PC-3 (cell line): ENCODE data around the gene LSM2. TPM values are rescaled to one million over a fixed set of nuclear protein-coding genes. Genes with fewer than 3 reads are reported as not detected.

Experiments used
- ATAC-seq: fragments of 200-7000 bp; cut with Tn5 transposase; 2 replicates; pipeline ENCODE4 v1.9.1; 2020; ENCODE audit warnings: mild to moderate bottlenecking, moderate library complexity
- BruUV-seq: library from RNA; stranded (reverse); fragments of 400-500 nt; replicated peaks from 2 replicates; lab custom pipeline; 2021; lab: Mats Ljungman, UMichigan
- CTCF ChIA-PET: fragments of 300-600 bp; sonication (Branson Sonifier 250); formaldehyde crosslinking; loops from one replicate; lab custom pipeline; 2022; ENCODE audit warnings: antibody characterized with exemption; lab: Charles Lee
- POLR2A ChIA-PET: fragments of 300-600 bp; sonication (Branson Sonifier 250); formaldehyde crosslinking; loops from one replicate; lab custom pipeline; 2022; ENCODE audit warnings: antibody characterized with exemption; ENCODE audit not compliant: unreplicated experiment; lab: Charles Lee
- DNase-seq: peaks from one replicate; pipeline ENCODE4 v3.0.0-alpha.2; 2015
- H2AFZ ChIP-seq: fragments of 300-600 bp; sonication (generic); 2 replicates; pipeline ENCODE4 v1.6.0; 2016; ENCODE audit warnings: antibody characterized with exemption, low read length
- H3F3A ChIP-seq: fragments of 300-600 bp; sonication (generic); one replicate; pipeline ENCODE4 v1.6.0; 2017; ENCODE audit warnings: antibody characterized with exemption, low read length, control low read depth, mild to moderate bottlenecking; ENCODE audit not compliant: unreplicated experiment
- H3K27ac ChIP-seq: fragments of 300-600 bp; sonication (generic); 2 replicates; pipeline ENCODE4 v1.5.1; 2016; ENCODE audit warnings: mild to moderate bottlenecking, low read length
- H3K27me3 ChIP-seq: fragments of 300-600 bp; sonication (generic); 2 replicates; pipeline ENCODE4 v1.6.1; 2016; ENCODE audit warnings: low read length, mixed read lengths
- H3K36me3 ChIP-seq: fragments of 300-600 bp; sonication (generic); 2 replicates; pipeline ENCODE4 v1.6.1; 2016; ENCODE audit warnings: low read depth, mixed run types, low read length, mixed read lengths
- H3K4me1 ChIP-seq: fragments of 300-600 bp; sonication (generic); 2 replicates; pipeline ENCODE4 v1.5.1; 2016; ENCODE audit warnings: low read length; ENCODE audit not compliant: insufficient read depth
- H3K4me2 ChIP-seq: fragments of 300-600 bp; sonication (generic); 2 replicates; pipeline ENCODE4 v1.6.0; 2016; ENCODE audit warnings: low read length
- H3K4me3 ChIP-seq: fragments of 300-600 bp; sonication (generic); 2 replicates; pipeline ENCODE4 v1.5.1; 2016; ENCODE audit warnings: mild to moderate bottlenecking, low read length, mixed read lengths
- H3K79me2 ChIP-seq: fragments of 300-600 bp; sonication (generic); 2 replicates; pipeline ENCODE4 v1.6.1; 2017; ENCODE audit warnings: low read length, mixed read lengths
- H3K9ac ChIP-seq: fragments of 300-600 bp; sonication (generic); 2 replicates; pipeline ENCODE4 v1.6.0; 2016; ENCODE audit warnings: mild to moderate bottlenecking, low read length
- H3K9me2 ChIP-seq: fragments of 300-600 bp; sonication (generic); replicated peaks from 2 replicates; pipeline ENCODE4 v1.6.1; 2016; ENCODE audit warnings: mixed run types, low read length, mixed read lengths
- H3K9me3 ChIP-seq: fragments of 300-600 bp; sonication (generic); 2 replicates; pipeline ENCODE4 v1.6.1; 2016; ENCODE audit warnings: low read length, mixed read lengths
- H4K20me1 ChIP-seq: fragments of 300-600 bp; sonication (generic); 2 replicates; pipeline ENCODE4 v1.6.1; 2016; ENCODE audit warnings: low read length, mixed read lengths
- CTCF ChIP-seq: fragments of 300-600 bp; sonication (generic); conservative IDR thresholded peaks from 2 replicates; pipeline ENCODE4 v1.5.1; 2017; ENCODE audit warnings: antibody characterized with exemption, low read depth, mild to moderate bottlenecking, low read length
- EZH2 ChIP-seq: fragments of 300-600 bp; sonication (generic); IDR thresholded peaks from one replicate; pipeline ENCODE4 v1.6.1; 2017; ENCODE audit warnings: antibody characterized with exemption, mild to moderate bottlenecking, low read length; ENCODE audit not compliant: unreplicated experiment
- EZH2phosphoT487 ChIP-seq: fragments of 300-600 bp; sonication (generic); IDR thresholded peaks from 2 replicates; pipeline ENCODE4 v1.6.1; 2018; ENCODE audit warnings: mild to moderate bottlenecking, antibody characterized with exemption, low read length, borderline replicate concordance
- intact Hi-C: fragments of 100-400 bp; cut with micrococcal nuclease; formaldehyde crosslinking; loops from 2 replicates; pipeline ENCODE4 v1.9.0; 2023
- total RNA-seq: library from RNA; depleted of rRNA; stranded (reverse); fragments of >200 nt; gene quantifications from 2 replicates; pipeline ENCODE4 v1.2.3, GENCODE V29; 2014

The LSM2 gene
- total RNA-seq, 1 experiment from 2014 or later: 143 TPM

GRCh38 chr6:31776485-31776988 lies 30.2 kb downstream of the LSM2 start:
- no peak for TF ChIP-seq EZH2phosphoT487
- TF ChIP-seq CTCF: no peak
- TF ChIP-seq EZH2: no peak
- H3K79me2 ChIP-seq: no peaks in the 10 kb centered on the region
- peaks cover 3% of the 10 kb centered on the region for H3F3A ChIP-seq
- no TSS peak for BruUV-seq
- H3K36me3 ChIP-seq: peaks cover 30% of the 10 kb centered on the region; the same call in 1 of the 2 replicates
- peaks cover 29% of the 10 kb centered on the region for H3K4me1 ChIP-seq
- peak overlapping the region; percentile 43 for H3K4me3 ChIP-seq
- ChIA-PET CTCF (interaction anchor here (0.6 kb wide), 1 partner anchor 12 kb away, joined by 4 read pairs; no protein-coding TSS in a partner anchor), POLR2A (no interaction called here)
- peak overlapping the region; percentile 50 for H3K9ac ChIP-seq
- ATAC-seq: peak; percentile 20
- intact Hi-C loops: no loop called here
- no peak overlapping the region for H2AFZ ChIP-seq
- peak; percentile 20 for DNase-seq
- H4K20me1 ChIP-seq: no peaks in the 10 kb centered on the region
- no peaks in the 10 kb centered on the region for H3K27me3 ChIP-seq
- peak overlapping the region; percentile 79 for H3K4me2 ChIP-seq
- H3K27ac ChIP-seq: peak overlapping the region; percentile 69
- no peaks in the 10 kb centered on the region for H3K9me2 ChIP-seq
- H3K9me3 ChIP-seq: no peaks in the 10 kb centered on the region

GRCh38 chr6:31775633-31776484 lies 30.9 kb downstream of the LSM2 start:
- H3K4me1 ChIP-seq: peaks cover 29% of the 10 kb centered on the region
- H3K36me3 ChIP-seq: peaks cover 24% of the 10 kb centered on the region; the same call in 1 of the 2 replicates
- no TSS peak for BruUV-seq
- H3K79me2 ChIP-seq: no peaks in the 10 kb centered on the region
- peak overlapping the region; percentile 69 for H3K27ac ChIP-seq
- TF ChIP-seq EZH2: no peak
- no peak for TF ChIP-seq EZH2phosphoT487
- no peak for TF ChIP-seq CTCF
- H2AFZ ChIP-seq: no peak overlapping the region
- H3K27me3 ChIP-seq: no peaks in the 10 kb centered on the region
- H3K4me2 ChIP-seq: peak overlapping the region; percentile 79
- CTCF ChIA-PET: interaction anchor here (0.9 kb wide), 1 partner anchor 51 kb away, joined by 3 read pairs; no protein-coding TSS in a partner anchor
- H4K20me1 ChIP-seq: no peaks in the 10 kb centered on the region
- POLR2A ChIA-PET: no interaction called here
- intact Hi-C loops: no loop called here
- DNase-seq (no peak), ATAC-seq (no peak)
- H3K4me3 ChIP-seq: no peak overlapping the region
- no peak overlapping the region for H3K9ac ChIP-seq
- no peaks in the 10 kb centered on the region for H3K9me3 ChIP-seq
- peaks cover 3% of the 10 kb centered on the region for H3F3A ChIP-seq
- no peaks in the 10 kb centered on the region for H3K9me2 ChIP-seq
